Lung microvascular endothelial cell (primary cell): Measurements from ENCODE around the gene FAM120B. TPM values are rescaled to one million over a fixed set of nuclear protein-coding genes. Genes with fewer than 3 reads are reported as not detected.

Source experiments
- DNase-seq, 2 donors: peaks; one replicate each; pipeline versions ENCODE4 v3.0.0 to v3.0.0-alpha.2; 2010; ENCODE audit warnings: low read depth in 2 of 2
- total RNA-seq: library from RNA; depleted of rRNA; stranded (reverse); fragments of >200 nt; gene quantifications from 2 replicates; pipeline ENCODE4 v1.2.1, GENCODE V29; 2014

FAM120B gene
- total RNA-seq, 1 donor from 2014 or later: 10.9 TPM

DNA sequence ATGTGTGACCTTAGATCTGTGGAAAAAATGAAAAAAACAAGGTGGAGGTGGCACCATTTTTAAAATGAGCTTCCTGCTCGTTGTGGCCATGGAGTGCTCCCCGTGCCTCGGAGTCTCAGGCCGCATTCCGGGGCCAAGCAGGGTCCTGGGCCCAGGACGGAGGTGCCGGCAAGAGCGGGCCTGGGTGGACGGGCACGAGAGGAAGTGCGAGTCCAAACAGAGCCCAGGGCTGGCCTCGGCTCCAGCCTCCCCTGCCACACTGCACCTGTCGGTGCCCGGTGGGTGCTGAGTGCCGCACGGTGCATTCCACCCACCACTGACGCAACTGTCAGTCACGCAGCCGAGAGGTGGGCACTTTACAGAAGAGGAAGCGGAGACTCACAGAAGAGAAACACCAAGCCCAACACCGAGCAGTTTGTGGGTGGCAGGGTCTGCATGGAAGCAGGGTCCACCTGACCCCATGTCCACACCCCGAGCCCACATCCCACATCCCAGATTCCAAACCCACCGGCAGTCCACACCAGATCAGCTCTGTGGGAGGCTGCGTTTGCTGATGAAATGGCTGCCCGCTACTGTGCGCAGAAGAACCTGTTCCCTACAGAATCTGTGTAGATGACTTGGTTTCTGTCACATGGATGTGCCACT lies 148.9 kb downstream of the FAM120B start:
- DNase-seq: no peak

DNA sequence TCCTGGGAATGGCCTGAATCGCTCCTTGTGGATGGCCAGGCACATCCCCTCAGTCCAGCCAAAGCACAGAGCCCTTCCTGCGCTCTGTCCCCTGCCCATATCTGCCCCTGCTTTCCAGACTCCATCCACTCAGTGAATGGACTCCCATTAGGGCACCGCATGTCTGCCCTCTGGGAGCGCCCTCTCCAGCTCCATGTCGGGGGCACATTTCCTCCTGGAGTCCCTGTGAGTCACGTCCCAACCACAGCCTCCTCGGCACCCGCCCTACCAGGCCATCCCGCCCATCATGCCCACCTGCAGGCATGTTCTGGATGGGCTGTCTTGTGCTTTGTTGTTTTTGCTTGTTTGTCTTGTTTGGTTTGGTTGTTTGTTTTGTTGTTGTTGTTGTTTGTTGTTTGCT lies 149.8 kb downstream of the FAM120B start:
- DNase-seq: no peak

Other genes with a start within 250 kb of the FAM120B start
- 3.0 and 3.9 TPM in 2 replicates for gene DLL1, start 15.7 kb upstream of the FAM120B start, total RNA-seq
- 221 and 345 TPM in 2 replicates for gene PSMB1, start 246.5 kb downstream of the FAM120B start, total RNA-seq
- gene TBP, start 247.6 kb downstream of the FAM120B start, total RNA-seq: 5.2 and 7.9 TPM in 2 replicates